OCI-M2 (cell line): ENCODE results near the gene DRD1.
"Not testable (repeated sequence)": the region's sequence is repeated elsewhere in the genome, so short reads cannot be mapped to it uniquely, and the experiment has no call there.

Experiments
- DNase-seq: peaks from one replicate; lab custom pipeline; 2025; ENCODE audit not compliant: unreplicated experiment; lab: John Stamatoyannopoulos, UW

The DRD1 gene

DNA sequence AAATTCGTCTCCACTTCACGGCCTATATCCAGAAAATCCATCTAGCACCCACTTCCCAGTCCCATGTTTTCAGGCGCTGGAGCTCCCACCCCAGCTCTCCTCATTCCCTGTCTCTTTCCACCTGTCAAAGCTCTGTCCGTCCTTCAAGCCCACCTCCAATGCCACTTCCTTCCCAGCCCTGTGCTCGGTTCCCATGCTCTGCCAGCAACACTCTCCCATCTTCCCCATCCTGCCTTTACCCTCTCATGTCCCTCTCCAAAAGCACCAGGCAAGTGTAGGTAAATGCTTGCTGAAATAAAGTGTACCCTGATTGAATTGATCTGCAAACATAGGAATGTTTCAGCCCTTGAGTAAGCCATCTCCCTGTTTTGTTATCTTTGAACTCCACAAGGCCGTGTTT lies 9.2 kb downstream of the DRD1 start:
- DNase-seq = no peak

DNA sequence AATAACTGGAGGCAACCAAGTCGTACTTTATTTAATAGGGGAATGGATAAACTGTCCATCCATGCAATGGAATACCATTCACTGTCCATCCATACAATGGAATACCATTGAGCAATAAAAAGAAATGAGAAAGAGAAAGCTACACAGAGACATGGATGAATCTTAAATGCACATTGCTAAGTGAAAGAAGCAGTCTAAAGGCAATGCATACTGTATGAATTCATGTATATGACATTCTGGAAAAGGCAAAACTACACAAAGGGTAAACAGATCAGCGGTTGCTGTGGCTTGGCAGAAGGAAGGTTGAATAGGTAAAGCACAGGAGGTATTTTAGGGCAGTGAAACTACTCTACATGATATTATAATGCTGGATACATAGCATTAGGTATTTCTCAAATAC lies 16.2 kb downstream of the DRD1 start:
- DNase-seq = no peak

DNA sequence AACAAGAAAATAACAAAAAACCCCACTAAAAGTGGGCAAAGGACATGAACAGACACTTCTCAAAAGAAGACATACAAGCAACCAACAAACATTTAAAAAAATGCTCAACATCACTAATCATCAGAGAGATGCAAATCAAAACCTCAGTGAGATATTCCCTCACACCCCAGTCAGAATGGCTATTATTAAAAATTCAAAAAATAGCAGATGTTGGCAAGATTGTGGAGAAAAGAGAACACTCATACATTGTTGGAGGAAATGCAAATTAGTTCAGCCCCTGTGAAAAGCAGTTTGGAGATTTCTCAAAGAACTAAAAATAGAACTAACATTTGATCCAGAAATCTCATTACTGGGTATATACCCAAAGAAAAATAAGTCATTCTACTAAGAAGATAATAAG lies 19.4 kb downstream of the DRD1 start:
- not testable (repeated sequence) for DNase-seq

DNA sequence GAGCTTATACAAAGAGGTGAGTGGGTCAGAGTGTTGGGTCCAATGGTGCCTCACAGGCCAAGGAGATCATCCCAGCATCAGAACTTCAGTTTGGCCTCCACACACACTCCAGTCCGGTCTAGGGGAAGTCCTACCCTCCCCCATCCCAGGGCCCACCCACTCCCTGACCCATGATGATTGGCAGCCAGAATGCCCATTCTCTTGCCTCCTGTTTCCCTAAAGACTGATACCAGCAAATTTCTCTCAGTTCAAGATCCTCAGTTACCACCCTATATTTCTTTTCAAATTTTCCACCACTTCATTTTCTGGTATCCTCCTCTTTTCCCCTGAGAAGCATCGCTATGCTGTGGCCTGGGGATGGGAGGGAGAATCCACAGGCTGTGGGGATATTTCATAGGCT lies 21.9 kb downstream of the DRD1 start:
- no peak for DNase-seq

DNA sequence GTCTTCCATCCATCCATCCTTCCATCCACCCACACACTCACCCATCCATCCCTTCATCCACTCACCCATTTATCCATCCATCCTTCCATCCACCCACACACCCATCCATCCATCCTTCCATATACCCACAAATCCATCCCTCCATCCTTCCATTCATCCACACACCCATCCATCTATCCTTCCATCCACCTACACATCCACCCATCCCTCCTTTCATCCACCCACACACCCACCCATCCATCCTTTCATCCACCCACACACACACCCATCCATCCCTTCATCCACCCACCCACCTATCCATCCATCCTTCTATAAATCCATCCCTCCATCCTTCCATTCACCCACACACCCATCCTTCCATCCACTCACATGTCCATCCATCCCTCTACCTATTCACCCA lies 23.6 kb downstream of the DRD1 start:
- no peak for DNase-seq

DNA sequence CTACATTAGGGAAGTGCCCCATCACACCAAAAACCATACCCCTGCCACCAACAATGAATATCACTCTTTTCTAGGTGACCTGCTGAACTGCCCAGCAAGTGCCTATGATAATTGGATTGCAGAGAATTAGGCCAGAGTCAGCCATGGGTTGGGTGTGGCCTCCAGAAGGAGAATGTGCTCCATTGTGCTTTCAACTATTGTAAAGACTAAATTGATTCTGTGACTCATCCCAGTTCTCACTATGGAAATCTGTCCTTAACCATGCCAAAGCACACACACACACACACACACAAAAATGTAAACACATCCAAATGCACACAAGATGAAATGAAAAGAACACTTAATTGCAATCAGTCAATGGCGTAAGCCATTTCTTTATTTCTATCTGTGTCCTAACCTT lies 25.7 kb downstream of the DRD1 start:
- DNase-seq = no peak

DNA sequence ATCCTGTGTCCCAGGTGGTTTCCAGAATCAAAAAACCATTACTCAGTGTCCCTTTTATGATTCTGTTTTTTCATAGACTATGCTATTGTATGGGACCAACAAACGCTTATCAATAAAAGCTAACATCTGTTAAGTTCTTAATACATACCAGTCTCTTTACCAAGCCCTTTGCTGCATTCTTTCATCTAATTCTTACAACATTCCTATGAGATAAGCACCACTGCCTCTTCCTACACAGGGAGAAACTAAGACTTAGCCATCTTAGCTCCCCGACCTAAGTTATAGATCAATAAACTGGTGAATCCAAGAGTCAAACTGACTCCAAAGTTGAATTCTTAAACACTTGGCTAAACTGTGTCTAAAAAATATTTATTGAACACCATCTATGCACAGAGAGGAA lies 26.6 kb downstream of the DRD1 start:
- DNase-seq = no peak

DNA sequence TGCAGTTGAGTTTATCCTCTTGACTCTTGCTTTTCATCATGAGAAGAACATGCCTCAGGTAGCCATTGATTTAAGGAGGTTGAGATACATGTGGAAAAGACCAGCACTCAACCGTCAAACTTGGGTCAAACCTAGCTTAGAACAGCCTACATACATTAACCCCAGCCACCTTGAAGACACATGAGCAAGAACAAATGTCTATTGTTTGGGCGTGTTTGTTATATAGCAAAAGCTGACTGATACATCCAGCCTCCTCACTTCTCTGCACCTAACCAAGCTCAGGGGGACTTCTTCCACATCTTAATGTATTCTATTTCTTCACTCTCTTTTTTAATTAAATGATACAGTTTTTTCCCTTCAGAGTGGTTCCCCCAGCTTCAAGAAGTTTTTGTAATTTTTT lies 28.7 kb downstream of the DRD1 start:
- DNase-seq = no peak

DNA sequence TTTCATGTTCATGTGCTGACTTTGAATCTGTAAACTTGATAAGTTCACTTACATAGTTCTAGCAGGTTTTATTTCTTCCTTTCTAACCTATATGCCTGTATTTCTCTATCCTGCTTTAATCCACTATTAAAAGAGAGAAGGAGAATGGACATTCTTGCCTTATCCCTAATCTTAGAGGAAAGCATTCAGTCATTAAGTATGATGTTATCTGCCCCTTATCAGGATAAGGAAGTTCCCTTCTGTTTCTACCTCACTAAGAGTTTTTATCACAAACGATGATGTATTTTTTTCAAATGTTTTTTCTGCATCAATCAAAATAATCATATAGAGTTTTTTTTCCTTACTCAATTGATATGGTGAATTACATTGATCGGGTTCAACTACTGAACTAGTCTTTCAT lies 33.1 kb downstream of the DRD1 start:
- no peak for DNase-seq

DNA sequence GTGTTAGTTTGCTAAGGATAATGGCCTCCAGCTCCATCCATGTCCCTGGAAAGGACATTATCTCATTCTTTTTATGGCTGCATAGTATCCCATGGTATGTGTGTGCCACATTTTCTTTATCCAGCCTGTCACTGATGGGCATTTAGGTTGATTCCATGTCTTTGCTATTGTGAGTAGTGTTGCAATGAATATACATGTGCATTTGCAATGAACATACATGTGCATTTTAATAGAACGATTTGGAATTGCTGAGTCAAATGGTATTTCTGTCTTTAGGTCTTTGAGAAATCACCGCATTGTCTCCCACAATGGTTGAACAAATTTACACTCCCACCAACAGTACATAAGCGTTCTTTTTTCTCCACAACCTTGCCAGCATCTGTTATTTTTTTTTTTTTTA lies 37.7 kb downstream of the DRD1 start:
- no peak for DNase-seq

DNA sequence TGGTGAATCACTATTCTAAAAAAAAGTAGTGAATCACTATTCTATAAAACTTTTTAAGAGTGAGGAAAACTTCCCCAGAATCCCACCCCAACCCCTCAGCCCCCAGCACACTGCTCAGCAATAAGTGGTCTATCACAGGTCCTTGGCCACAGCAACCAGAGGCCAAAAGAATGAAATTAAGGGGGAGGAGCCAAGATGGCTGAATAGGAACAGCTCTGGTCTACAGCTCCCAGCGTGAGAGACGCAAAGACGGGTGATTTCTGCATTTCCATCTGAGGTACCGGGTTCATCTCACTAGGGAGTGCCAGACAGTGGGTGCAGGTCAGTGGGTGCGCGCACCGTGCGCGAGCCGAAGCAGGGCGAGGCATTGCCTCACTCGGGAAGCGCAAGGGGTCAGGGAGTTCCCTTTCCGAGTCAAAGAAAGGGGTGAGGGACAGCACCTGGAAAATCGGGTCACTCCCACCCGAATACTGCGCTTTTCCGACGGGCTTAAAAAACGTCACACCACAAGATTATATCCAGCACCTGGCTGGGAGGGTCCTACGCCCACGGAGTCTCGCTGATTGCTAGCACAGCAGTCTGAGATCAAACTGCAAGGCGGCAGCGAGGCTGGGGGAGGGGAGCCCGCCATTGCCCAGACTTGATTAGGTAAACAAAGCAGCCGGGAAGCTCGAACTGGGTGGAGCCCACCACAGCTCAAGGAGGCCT lies 46.2 kb downstream of the DRD1 start:
- not testable (repeated sequence) for DNase-seq

DNA sequence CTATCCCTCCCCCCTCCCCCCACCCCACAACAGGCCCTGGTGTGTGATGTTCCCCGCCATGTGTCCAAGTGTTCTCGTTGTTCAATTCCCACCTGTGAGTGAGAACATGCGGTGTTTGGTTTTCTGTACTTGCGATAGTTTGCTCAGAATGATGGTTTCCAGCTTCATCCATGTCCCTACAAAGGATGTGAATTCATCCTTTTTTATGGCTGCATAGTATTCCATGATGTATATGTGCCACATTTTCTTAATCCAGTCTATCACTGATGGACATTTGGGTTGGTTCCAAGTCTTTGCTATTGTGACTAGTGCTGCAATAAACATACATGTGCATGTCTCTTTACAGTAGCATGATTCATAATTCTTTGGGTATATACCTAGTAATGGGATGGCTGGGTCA lies 48.6 kb downstream of the DRD1 start:
- not testable (repeated sequence) for DNase-seq

DNA sequence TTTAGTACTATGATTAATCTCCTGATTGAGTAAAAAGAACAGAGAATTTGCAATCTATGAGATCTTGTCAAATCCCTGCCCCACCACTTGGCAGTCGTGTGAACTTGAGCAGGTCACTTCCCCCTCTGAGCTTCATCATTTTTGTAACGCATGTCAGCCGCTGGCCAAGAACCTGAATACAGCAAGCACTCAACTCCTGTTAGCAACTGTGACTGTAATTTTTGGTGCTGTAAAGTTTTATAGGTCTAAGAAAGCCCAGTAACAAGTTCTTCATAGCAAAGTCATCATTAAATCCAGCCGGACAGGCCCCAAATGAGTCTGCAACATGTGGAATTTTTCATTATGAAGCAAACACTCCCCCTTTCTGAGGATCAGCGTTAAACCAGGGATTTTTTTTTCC lies 49.4 kb downstream of the DRD1 start:
- DNase-seq = no peak

DNA sequence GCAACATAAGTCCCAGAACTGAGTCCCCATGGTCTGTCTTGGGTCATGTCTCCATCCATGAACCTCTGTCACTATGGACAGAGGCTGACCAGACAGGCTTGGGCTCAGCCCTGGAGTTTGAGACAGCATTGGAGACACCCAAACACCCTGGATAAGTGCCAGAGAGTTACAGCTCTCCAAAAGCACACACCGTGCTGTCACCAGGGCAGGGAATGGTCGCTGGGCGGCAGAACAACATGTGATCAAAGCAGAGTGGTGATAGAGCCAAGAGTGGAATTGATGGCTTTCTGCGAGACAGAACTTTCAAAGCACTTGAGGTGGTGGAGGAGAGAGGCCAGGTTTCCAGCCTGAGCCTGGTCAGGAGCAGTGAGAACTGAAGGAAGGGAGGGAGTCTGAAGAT lies 50.1 kb downstream of the DRD1 start:
- DNase-seq = no peak

DNA sequence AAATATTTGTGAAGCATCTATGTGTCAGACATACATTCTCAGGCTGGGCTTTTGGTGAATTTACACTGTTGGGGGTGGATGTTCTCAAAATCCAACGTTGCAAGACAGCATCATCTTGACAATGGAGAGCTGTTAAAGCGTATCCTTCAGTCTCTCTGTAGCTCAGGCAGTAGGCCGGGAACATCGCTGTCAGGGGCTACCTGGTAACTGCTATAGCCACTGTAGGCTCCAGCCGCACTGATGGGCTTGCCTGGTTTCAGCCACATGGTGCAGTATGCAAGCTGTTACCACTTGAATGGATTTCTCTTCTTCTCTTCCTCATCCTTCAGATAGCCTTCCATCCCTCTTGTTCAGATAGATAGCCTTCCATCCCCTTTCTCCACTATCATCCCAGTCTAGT lies 51.7 kb downstream of the DRD1 start:
- no peak for DNase-seq

DNA sequence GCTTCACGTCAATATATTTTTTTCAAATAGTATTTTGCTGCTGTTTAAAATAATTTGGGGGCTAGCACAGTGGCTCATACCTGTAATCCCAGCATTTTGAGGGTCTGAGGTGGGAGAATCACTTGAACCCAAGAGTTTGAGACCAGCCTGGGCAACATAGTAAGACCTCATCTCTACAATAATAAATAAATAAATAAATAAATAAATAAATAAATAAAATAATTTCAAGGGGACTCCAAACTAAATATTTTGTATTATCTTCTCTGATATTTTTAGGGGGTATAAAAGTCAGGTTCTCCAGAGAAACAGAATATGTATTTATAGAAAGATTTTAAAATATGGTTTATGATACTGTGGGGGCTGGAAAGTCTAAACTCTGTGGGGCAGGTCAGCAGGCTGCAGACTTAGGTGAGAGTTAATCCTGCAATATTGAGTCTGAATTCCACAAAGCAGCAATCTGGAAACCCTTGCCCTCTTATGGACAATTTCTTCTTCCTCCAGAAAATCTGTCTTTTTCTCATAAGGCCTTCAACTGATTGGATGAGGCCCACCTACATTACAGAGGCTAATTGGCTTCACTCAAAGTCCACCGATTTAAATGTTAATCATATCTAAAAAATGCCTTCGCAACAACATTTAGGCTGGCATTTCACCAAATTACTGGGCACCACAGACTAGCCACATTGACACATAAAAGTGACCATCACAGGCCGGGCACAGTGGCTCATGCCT lies 53.5 kb downstream of the DRD1 start:
- no peak for DNase-seq
